Fibroblast of the aortic adventitia (primary cell): ENCODE measurements around the gene COL4A6. TPM values are rescaled to one million over a fixed set of nuclear protein-coding genes. Genes with fewer than 3 reads are reported as not detected.
A peak's percentile ranks its signal among the peaks of the same experiment; 100 is the strongest.

Source experiments
- DNase-seq: peaks from one replicate; pipeline ENCODE4 v3.0.0-alpha.2; 2010; ENCODE audit warnings: low read depth
- H3K4me3 ChIP-seq: 2 replicates; pipeline ENCODE4 v1.5.1; 2011; ENCODE audit warnings: low read depth, mild to moderate bottlenecking, control low read depth, low read length, moderate library complexity
- CTCF ChIP-seq: IDR thresholded peaks from 2 replicates; pipeline ENCODE4 v1.5.1; 2011; ENCODE audit warnings: mild to moderate bottlenecking, low read length, control low read depth, inconsistent platforms; ENCODE audit not compliant: insufficient read depth
- total RNA-seq: library from RNA; depleted of rRNA; stranded (reverse); fragments of >200 nt; gene quantifications from 2 replicates; pipeline ENCODE4 v1.2.3, GENCODE V29; 2012; ENCODE audit warnings: low replicate concordance

Gene COL4A6
- total RNA-seq, 1 donor: 2.2 TPM

GRCh38 chrX:108168961-108169740, 269.1 kb downstream of the COL4A6 start:
- no peak overlapping the region for H3K4me3 ChIP-seq
- no peak for TF ChIP-seq CTCF
- DNase-seq: no peak

- no peak overlapping the region for H3K4me3 ChIP-seq
- TF ChIP-seq CTCF: no peak
- peak; percentile 66 for DNase-seq
These were observed 270.9 kb downstream of the COL4A6 start for GRCh38 chrX:108167211-108167872.

- peak; percentile 64 for DNase-seq
- peak; percentile 64 for TF ChIP-seq CTCF
- no peak overlapping the region for H3K4me3 ChIP-seq
These were observed 272.7 kb downstream of the COL4A6 start for GRCh38 chrX:108165383-108166111.

GRCh38 chrX:108163333-108164082, 274.7 kb downstream of the COL4A6 start:
- no peak overlapping the region for H3K4me3 ChIP-seq
- TF ChIP-seq CTCF: no peak
- no peak for DNase-seq

- no peak for TF ChIP-seq CTCF
- no peak for DNase-seq
- no peak overlapping the region for H3K4me3 ChIP-seq
These were observed 276.0 kb downstream of the COL4A6 start for GRCh38 chrX:108162265-108162664.

- no peak for TF ChIP-seq CTCF
These were observed 277.9 kb downstream of the COL4A6 start for GRCh38 chrX:108160309-108160708.

More at GRCh38 chrX:108160309-108160708, 277.9 kb downstream of the COL4A6 start:
- no peak for DNase-seq
- no peak overlapping the region for H3K4me3 ChIP-seq
